Measurements from ENCODE around the gene KLHL18.

- TF ChIP-seq POLR2AphosphoS5 (IDR thresholded peaks at IDR 0.05; ENCODE audit: low read depth, low read length) (no peak), CTCF (IDR thresholded peaks at IDR 0.05) (no peak), REST (IDR thresholded peaks at IDR 0.05; ENCODE audit: insufficient read depth in 1 of 2, low read depth in 2 of 2, low read length in 1 of 2) (no peak), TCF7L2 (IDR thresholded peaks at IDR 0.05; ENCODE audit: low read depth, low read length) (no peak)
Measured at GRCh38 chr3:47385007-47385406, 102.3 kb downstream of the KLHL18 start.
